Inflammatory macrophage treated with lipopolysaccharide for 1 hour (primary cell): ENCODE data around the gene IGFBP5.

Experiments
- DNase-seq, 2 donors: peaks; one replicate each; pipeline ENCODE4 v3.0.0-alpha.2; 2020 to 2022

Gene IGFBP5

GRCh38 chr2:216663106-216663505 is 32.2 kb downstream of the IGFBP5 start:
- DNase-seq: no peak

DNA sequence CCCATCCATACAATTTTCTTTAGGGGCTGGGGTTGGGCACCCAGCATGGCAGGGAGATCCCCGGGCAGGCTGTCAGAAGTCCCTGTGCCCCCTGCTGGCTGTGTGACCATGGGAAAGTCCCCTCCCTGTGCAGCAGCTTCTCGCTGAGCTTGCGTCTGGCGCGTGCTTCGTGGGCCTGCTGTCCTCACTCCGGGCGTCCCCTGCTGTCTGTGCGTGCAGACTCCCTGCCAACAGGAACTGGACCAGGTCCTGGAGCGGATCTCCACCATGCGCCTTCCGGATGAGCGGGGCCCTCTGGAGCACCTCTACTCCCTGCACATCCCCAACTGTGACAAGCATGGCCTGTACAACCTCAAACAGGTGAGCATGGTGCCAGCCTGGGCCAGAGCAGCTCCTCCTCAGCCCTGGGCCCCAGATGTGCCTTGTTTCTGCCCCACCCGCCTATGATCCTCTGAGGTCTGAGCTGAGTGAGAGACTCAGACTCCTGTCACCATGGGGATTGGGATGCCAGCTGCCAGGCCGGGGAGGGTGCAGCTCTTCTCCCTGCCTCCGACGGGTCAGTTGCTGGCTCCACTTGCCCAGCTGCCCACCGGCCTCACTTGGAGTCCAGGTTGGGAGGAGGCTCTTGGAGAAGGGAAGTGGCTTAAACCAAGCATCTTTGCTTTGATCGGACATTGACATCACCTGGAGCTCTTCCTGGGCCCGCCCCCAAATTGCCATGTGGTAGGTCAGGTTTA is 33.5 kb downstream of the IGFBP5 start:
- no peak for DNase-seq

DNA sequence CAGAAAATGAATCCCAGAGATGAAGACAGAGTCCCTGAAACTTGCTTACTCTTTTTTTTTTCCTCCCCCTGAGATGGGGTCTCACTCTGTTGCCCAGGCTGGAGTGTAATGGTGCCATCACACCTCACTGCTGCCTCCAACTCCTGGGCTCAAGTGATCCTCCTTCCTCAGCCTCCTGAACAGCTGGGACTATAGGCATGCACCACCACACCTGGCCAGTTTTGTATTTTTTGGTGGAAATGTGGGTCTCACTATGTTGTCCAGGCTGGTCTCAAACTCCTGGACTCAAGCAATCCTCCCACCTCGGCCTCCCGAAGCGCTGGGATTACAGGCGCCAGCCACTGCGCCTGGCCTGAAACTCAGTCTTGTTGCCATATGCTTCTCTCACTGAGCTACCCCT is 34.3 kb downstream of the IGFBP5 start:
- DNase-seq: no peak

- DNase-seq: no peak
Measured at GRCh38 chr2:216660496-216660895, 34.9 kb downstream of the IGFBP5 start.

GRCh38 chr2:216659276-216659675 is 36.1 kb downstream of the IGFBP5 start:
- no peak for DNase-seq

DNA sequence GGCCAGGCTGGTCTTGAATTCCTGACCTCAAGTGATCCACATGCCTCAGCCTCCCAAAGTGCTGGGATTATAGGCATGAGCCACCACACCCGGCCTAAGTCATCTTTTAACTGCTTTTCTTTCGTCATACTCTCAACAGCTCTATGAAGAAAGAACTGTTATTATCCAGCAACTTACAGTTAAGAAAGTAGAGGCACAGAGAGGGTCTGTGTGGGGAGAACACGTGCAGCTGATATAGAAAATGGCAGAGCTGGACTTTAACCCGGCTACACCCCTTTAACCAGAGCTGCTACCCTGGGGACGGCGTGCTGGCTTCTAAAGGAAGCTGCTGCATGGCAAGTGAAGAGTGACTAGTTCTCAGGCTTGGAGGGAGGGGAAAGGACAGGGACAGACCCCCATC is 36.6 kb downstream of the IGFBP5 start:
- no peak for DNase-seq

GRCh38 chr2:216657980-216658379 is 37.4 kb downstream of the IGFBP5 start:
- DNase-seq: no peak

GRCh38 chr2:216657086-216657855 is 38.1 kb downstream of the IGFBP5 start:
- no peak for DNase-seq

GRCh38 chr2:216654528-216655052 is 40.8 kb downstream of the IGFBP5 start:
- DNase-seq: no peak

- DNase-seq: no peak
Measured at GRCh38 chr2:216653931-216654365, 41.4 kb downstream of the IGFBP5 start.

DNA sequence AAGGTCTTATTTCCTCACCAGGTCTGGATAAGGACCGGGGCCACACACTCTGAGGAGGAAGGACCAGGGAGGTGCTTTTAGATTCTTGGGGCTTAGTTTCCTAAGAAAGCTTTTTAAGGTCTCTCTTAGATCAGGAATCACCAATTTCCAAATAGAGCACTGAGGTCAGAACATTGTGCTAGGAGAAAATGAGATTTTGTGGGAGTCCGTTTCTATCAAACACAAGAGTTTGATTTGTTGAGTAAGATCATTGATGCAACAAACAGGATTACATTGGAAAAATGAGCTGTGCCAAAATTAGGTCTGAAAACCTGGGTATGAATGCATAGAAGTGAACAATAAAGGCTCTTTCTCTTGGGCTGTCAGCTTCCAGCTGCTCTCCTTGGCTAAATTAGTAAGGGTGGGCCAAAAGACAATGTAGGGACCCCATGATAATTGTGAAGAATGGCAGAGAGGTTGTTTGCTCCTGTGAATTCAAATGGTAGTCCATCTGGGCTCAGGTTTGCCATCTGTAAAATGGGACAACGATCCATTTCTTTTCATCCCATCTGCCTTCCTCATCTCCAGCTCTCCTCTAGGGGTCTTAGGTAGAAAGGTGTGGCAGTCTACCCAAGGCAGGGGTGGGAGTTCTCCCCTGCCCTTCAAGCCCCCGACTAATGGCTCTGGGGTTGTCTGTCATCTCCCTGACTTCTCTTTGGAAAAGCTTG is 42.1 kb downstream of the IGFBP5 start:
- DNase-seq: no peak

- DNase-seq: no peak
Measured at GRCh38 chr2:216652566-216652965, 42.8 kb downstream of the IGFBP5 start.

DNA sequence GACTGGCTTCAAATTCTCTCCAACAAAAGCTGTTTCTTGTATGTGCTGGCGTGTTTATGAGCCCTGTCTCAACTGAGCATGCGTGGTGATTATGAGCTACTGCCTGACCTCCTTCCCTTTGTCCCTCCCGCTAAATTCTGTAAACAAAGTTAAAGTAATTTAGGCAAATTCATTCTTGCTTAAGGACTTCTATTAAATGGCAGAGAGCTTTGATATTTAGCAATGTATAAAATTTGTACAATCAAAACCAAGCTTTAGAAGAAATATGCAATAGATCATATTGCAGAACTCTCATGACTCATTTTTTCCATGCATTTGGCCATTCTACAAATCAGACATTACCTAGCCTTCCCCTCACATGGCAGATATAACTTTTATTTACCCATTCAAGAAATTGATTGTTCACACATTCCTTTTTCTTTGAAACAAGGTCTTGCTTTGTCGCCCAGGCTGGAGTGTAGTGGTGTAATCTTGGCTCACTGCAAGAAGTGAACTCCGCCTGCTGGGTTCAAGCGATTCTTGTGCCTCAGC is 43.9 kb downstream of the IGFBP5 start:
- DNase-seq: peak; percentile 26 to 60

DNA sequence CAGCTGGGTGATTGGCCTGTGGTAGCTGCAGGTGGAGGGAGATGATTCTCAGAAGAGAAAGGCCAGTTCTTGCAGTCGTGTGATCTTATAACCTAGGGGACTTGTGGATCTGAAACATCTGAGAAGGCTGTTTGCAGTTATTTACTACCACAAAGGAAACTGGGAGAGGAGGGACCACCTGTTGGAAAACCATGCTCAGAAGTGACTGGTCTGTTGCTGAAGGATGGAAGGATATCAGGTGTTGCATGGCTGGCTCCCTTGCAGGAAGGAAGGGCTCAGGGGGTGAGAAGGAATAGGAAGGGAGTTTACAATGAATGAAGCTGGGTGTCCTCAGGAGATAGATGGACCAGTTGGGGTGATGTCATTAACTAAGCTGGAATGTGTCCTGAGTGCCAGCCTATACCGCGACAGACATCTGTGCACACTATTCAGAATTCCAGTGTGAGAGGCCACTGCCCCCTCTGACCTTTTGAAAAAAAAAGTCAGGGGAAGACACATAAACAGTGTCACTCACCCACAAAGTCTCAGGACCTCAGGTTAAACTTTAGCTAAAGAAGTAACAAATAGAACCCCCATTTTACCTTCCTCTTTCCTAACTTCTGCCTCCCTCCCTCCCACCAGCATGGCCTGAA is 44.6 kb downstream of the IGFBP5 start:
- no peak for DNase-seq

DNA sequence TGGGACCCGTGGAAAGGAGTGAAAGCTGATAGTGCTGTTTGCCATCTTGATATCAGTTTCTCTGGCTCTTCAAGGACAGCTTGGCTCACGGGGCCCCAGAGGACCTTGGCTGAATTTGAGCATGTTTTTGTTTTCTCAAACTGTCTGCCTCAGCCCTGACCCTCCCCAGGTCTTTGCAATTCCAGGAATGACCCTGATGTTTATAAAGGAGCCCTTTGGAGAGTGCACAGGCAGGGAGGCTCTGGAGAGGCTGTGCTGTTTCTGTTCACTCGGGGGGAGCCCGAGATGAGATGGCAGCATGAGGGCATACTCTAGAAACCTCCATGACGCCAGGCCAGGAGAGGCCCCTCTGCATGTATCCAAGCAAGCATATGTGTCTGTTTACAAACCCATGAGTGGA is 45.8 kb downstream of the IGFBP5 start:
- DNase-seq: no peak

DNA sequence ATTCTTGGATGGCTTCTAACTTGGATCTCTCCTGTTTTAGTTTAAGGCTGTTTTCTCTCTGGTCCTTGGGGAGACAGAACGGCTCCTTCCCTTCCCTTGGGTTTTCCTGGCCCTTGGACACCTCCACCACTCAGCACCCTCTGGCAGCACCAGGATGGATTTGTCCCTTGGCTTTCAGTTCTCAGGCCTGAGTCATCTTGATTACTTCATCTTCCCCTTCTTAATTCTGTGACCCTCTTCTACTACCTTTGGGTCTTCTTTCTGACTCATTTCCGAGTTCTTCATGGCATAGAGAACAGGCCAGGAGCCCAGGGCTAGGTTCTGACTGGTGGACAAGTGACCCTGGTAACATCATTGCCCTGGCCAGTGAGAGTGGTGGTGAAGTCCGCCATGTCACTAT is 47.2 kb downstream of the IGFBP5 start:
- no peak for DNase-seq

DNA sequence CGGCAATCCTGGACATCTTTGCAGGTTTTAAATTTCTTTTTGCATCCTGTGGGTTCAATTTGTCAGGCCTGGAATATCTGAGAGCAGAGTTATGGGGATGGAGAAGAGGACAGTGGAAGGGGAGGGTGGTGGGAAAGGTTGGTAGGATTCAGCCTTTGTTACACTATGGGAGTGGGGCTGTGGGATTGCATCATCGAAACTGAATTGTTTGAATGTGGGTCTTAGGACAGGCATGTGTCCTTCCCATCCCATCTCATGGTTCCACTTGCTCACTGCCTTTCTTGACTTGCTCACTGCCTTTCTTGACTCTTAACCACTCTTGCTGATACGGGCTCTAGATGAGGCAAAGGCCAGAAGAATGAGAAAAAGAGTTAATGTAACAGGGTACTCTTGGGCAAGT is 49.2 kb downstream of the IGFBP5 start:
- DNase-seq: no peak

GRCh38 chr2:216645636-216645950 is 49.8 kb downstream of the IGFBP5 start:
- DNase-seq: no peak

DNA sequence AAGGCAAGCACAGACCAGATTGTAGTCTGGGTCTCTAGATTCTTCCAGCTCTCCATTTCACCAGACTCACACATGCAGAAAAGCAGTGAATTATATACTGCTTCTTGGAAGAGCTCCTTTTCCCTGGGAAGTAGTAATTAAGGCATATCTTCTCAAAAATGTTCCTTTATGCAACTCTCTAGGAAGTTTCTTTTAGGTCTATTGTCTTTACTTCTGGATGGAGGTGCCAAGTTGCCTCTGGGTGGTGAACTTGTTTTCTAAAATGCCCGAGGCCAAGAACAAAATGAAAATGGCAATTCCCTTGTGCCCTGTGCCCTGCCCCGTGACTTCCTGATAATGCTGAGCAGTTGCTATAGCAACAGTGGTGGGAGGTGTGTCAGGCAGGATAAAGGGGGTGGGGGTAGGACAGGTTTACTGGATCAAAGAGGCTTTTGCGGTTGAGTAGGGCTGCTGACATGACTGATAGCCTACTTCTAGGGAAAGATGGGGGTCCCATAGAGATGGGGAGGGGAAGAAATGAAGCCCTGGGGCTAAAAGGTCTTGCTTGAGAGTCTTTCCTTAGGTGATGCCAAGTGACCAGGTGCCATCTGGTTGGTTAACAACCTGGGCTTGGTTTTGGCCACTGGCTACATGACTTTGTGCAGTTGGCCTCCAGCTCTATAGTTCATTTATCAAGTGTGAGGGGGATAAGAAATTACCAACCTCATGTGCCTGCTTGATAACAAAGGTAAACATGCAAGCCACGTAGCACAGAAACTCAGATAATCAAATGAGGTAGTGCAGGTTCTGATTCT is 50.3 kb downstream of the IGFBP5 start:
- no peak for DNase-seq

DNA sequence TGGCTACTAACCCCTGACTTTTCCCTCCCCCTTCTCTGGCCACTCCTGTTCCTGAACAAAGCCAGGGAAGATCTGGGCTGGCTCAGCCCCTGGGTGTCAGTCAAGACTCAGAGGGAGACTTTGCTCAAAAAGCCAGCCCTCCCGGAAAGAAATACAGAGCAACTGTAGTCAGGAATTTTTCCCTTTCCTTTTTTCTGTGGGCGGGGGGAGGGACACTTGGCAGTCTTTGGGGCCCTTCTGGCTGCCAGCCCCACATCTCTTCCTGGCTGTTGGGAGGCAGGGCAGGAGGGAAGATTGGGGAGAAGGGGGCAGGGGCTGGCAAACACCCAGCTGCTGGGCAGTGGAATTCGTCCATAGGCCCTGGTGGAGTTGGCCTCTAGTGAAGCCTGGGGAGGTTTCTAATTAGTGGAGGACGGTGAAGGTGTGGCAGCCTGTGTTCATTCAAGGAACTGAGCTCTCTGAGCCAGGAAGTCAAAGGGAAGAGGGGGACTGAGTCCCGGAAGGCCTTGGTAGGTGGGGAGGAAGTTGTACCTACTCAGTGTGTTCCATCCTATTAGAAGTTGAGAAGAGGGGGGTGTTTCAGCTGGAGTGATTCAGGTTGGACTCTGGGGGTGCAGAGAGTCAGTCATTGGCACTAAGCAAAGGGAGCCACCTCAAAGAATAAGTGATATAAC is 51.2 kb downstream of the IGFBP5 start:
- DNase-seq: no peak

DNA sequence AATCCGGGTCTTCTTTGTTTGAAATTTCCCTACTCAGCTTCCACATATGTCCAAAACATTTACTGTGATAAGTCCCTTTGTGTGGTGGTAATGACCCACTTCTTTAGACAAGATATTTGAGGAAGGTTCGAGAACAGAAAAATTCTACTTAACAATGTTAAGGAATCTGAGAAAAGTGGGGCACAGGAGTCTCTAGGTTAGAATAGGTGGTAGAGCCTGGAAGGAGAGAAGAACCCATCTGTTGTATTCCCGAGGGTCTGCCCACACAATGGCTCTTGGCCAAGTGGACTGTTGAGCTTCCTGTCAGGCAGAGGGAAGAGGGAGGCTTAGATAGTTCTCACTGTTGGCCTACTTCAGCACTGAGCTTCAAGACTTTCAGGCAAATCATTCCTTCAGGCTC is 57.9 kb downstream of the IGFBP5 start:
- no peak for DNase-seq
